Tibial nerve (tissue), 4 donors: ENCODE data around the gene INPP5A. TPM values are rescaled to one million over a fixed set of nuclear protein-coding genes. Genes with fewer than 3 reads are reported as not detected.

Experiments
- DNase-seq, 2 donors: peaks; one replicate each; pipeline ENCODE4 v3.0.0-alpha.2; 2019; ENCODE audit warnings: low spot score in 2 of 2
- H3K27ac ChIP-seq, 4 donors: fragments of 200-600 bp; sonication (generic) in 3 of 4; one replicate each; pipeline ENCODE4 v1.5.1; 2017 to 2019; ENCODE audit warnings: mild to moderate bottlenecking in 1 of 4
- H3K27me3 ChIP-seq, 2 donors: fragments of 200-600 bp; sonication (generic) in 1 of 2; one replicate each; pipeline versions ENCODE4 v1.5.1 to v1.6.0; 2017 to 2019
- H3K36me3 ChIP-seq, 3 donors: fragments of 200-600 bp; sonication (generic); one replicate each; pipeline ENCODE4 v1.5.1; 2018 to 2019
- H3K4me1 ChIP-seq, 4 donors: fragments of 200-600 bp; sonication (generic) in 3 of 4; one replicate each; pipeline ENCODE4 v1.5.1; 2017 to 2019
- H3K4me3 ChIP-seq, 4 donors: fragments of 200-600 bp; sonication (generic) in 3 of 4; one replicate each; pipeline ENCODE4 v1.5.1; 2017 to 2019; ENCODE audit warnings: mild to moderate bottlenecking in 1 of 4, moderate library complexity in 1 of 4
- H3K9me3 ChIP-seq, 4 donors: fragments of 200-600 bp; sonication (generic) in 3 of 4; one replicate each; pipeline ENCODE4 v1.5.1; 2017 to 2019
- CTCF ChIP-seq, 5 experiments: fragments of 200-600 bp in 3 of 5; fragments of 450-650 bp in 2 of 5; sonication (generic) in 3 of 5; IDR thresholded peaks; one replicate each; pipeline ENCODE4 v1.5.1; 2016 to 2019; ENCODE audit warnings: antibody characterized with exemption in 5 of 5, mild to moderate bottlenecking in 3 of 5, moderate library complexity in 2 of 5
- EP300 ChIP-seq, 2 donors: sonication (generic); formaldehyde crosslinking; IDR thresholded peaks; one replicate each; pipeline ENCODE4 v1.6.1; 2017; ENCODE audit warnings: antibody characterized with exemption in 2 of 2, mild to moderate bottlenecking in 1 of 2
- POLR2A ChIP-seq, 2 donors: fragments of 450-650 bp; IDR thresholded peaks; one replicate each; pipeline ENCODE4 v1.6.1; 2017; ENCODE audit warnings: antibody characterized with exemption in 2 of 2, mild to moderate bottlenecking in 2 of 2, moderate library complexity in 2 of 2
- WGBS, 2 donors: methylation state at CpG; one replicate each; pipeline ENCODE4 v1.1.5; 2018; 5-methylcytosine and 5-hydroxymethylcytosine counted together
- total RNA-seq, 4 donors: library from RNA; depleted of rRNA; stranded (reverse); fragments of >200 nt; gene quantifications; one replicate each; pipeline ENCODE4 v1.1.0, GENCODE V29; 2016

Gene INPP5A
- total RNA-seq, 4 donors from 2014 or later = 73.8 to 101 (median 86.2) TPM

GRCh38 chr10:132813001-132813401 is 275.4 kb downstream of the INPP5A start:
- Histone ChIP-seq H3K4me3 (no peak overlapping the region), H3K4me1 (no peaks in the 10 kb centered on the region), H3K27me3 (peaks cover 0 to 30% of the 10 kb centered on the region in 2 donors), H3K9me3 (no peaks in the 10 kb centered on the region), H3K27ac (no peak overlapping the region), H3K36me3 (no peaks in the 10 kb centered on the region)
- WGBS, 2 donors = 82 to 83% methylated on average over 9 to 10 of the region's 10 CpGs
- DNase-seq = no peak
- TF ChIP-seq POLR2A (IDR thresholded peaks at IDR 0.05) = no peak
- no peak for TF ChIP-seq EP300 (IDR thresholded peaks at IDR 0.05)
- TF ChIP-seq CTCF (IDR thresholded peaks at IDR 0.05) = no peak

- TF ChIP-seq POLR2A (IDR thresholded peaks at IDR 0.05) (no peak), CTCF (IDR thresholded peaks at IDR 0.05) (no peak), EP300 (IDR thresholded peaks at IDR 0.05) (no peak)
- DNase-seq = no peak
- no peak overlapping the region for H3K4me3 ChIP-seq
- H3K9me3 ChIP-seq = no peaks in the 10 kb centered on the region
- H3K36me3 ChIP-seq = no peaks in the 10 kb centered on the region
- no peaks in the 10 kb centered on the region for H3K4me1 ChIP-seq
- peaks cover 0 to 36% of the 10 kb centered on the region in 2 donors for H3K27me3 ChIP-seq
- WGBS, 2 donors = 58% methylated on average over 15 to 17 of the region's 28 CpGs
- H3K27ac ChIP-seq = no peak overlapping the region
Measured at GRCh38 chr10:132813560-132814468, 276.2 kb downstream of the INPP5A start.

- TF ChIP-seq CTCF (IDR thresholded peaks at IDR 0.05) (no peak), POLR2A (IDR thresholded peaks at IDR 0.05) (no peak), EP300 (IDR thresholded peaks at IDR 0.05) (no peak)
- peaks cover 0 to 31% of the 10 kb centered on the region in 2 donors for H3K27me3 ChIP-seq
- no peak for DNase-seq
Measured at GRCh38 chr10:132814469-132814856, 276.9 kb downstream of the INPP5A start.

GRCh38 chr10:132815168-132815857 is 277.7 kb downstream of the INPP5A start:
- H3K36me3 ChIP-seq = no peaks in the 10 kb centered on the region
- no peak overlapping the region for H3K4me3 ChIP-seq
- WGBS, 2 donors = 74 to 78% methylated on average over 18 of the region's 18 CpGs
- H3K9me3 ChIP-seq = peaks cover 0 to 7% (median 0%) of the 10 kb centered on the region in 4 donors
- H3K4me1 ChIP-seq = no peaks in the 10 kb centered on the region
- H3K27ac ChIP-seq = no peak overlapping the region
- peaks cover 0 to 31% of the 10 kb centered on the region in 2 donors for H3K27me3 ChIP-seq
- no peak for DNase-seq
- TF ChIP-seq EP300 (IDR thresholded peaks at IDR 0.05) (no peak), CTCF (IDR thresholded peaks at IDR 0.05) (no peak), POLR2A (IDR thresholded peaks at IDR 0.05) (no peak)

More at GRCh38 chr10:132814469-132814856, 276.9 kb downstream of the INPP5A start:
- WGBS, 2 donors = 71 to 79% methylated on average over 14 to 16 of the region's 16 CpGs
- no peaks in the 10 kb centered on the region for H3K36me3 ChIP-seq
- no peak overlapping the region for H3K4me3 ChIP-seq
- no peaks in the 10 kb centered on the region for H3K4me1 ChIP-seq
- H3K9me3 ChIP-seq = peaks cover 0 to 5% (median 0%) of the 10 kb centered on the region in 4 donors
- no peak overlapping the region for H3K27ac ChIP-seq

- peaks cover 0 to 24% of the 10 kb centered on the region in 2 donors for H3K27me3 ChIP-seq
- peaks cover 0 to 7% (median 0%) of the 10 kb centered on the region in 4 donors for H3K9me3 ChIP-seq
- whole genome bisulfite sequencing, 2 donors = 65 to 78% methylated on average over 12 of the region's 12 CpGs
- no peak for TF ChIP-seq CTCF (IDR thresholded peaks at IDR 0.05)
- no peak for TF ChIP-seq POLR2A (IDR thresholded peaks at IDR 0.05)
- no peak for TF ChIP-seq EP300 (IDR thresholded peaks at IDR 0.05)
- no peaks in the 10 kb centered on the region for H3K36me3 ChIP-seq
- H3K4me1 ChIP-seq = no peaks in the 10 kb centered on the region
- no peak for DNase-seq
- H3K27ac ChIP-seq = no peak overlapping the region
- H3K4me3 ChIP-seq = no peak overlapping the region
Measured at GRCh38 chr10:132816718-132817117, 279.1 kb downstream of the INPP5A start.
